ENCODE results near the gene FAM169A.

GRCh38 chr5:74838262-74838661 is 27.9 kb downstream of the FAM169A start:
- TF ChIP-seq, protein P1, sequence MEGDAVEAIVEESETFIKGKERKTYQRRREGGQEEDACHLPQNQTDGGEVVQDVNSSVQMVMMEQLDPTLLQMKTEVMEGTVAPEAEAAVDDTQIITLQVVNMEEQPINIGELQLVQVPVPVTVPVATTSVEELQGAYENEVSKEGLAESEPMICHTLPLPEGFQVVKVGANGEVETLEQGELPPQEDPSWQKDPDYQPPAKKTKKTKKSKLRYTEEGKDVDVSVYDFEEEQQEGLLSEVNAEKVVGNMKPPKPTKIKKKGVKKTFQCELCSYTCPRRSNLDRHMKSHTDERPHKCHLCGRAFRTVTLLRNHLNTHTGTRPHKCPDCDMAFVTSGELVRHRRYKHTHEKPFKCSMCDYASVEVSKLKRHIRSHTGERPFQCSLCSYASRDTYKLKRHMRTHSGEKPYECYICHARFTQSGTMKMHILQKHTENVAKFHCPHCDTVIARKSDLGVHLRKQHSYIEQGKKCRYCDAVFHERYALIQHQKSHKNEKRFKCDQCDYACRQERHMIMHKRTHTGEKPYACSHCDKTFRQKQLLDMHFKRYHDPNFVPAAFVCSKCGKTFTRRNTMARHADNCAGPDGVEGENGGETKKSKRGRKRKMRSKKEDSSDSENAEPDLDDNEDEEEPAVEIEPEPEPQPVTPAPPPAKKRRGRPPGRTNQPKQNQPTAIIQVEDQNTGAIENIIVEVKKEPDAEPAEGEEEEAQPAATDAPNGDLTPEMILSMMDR (IDR thresholded peaks at IDR 0.05; ENCODE audit: insufficient read depth, low read length, poor library complexity, severe bottlenecking) = no peak
- no peak for TF ChIP-seq EZH2phosphoT487 (conservative IDR thresholded peaks at IDR 0.05; ENCODE audit: low read length)
